Suprapubic skin (tissue), 4 donors: ENCODE results near the gene C1orf21. TPM values are rescaled to one million over a fixed set of nuclear protein-coding genes. Genes with fewer than 3 reads are reported as not detected.
A peak's percentile ranks its signal among the peaks of the same experiment; 100 is the strongest.

Source experiments
- DNase-seq, 2 donors: peaks; one replicate each; pipeline ENCODE4 v3.0.0-alpha.2; 2019; ENCODE audit warnings: low spot score in 2 of 2
- H3K27ac ChIP-seq: fragments of 200-600 bp; sonication (generic); one replicate; pipeline ENCODE4 v1.5.1; 2019
- H3K27me3 ChIP-seq: fragments of 200-600 bp; sonication (generic); one replicate; pipeline ENCODE4 v1.5.1; 2019
- H3K36me3 ChIP-seq: fragments of 200-600 bp; sonication (generic); one replicate; pipeline ENCODE4 v1.5.1; 2019
- H3K4me1 ChIP-seq: fragments of 200-600 bp; sonication (generic); one replicate; pipeline ENCODE4 v1.5.1; 2019
- H3K4me3 ChIP-seq: fragments of 200-600 bp; sonication (generic); one replicate; pipeline ENCODE4 v1.5.1; 2019; ENCODE audit warnings: mild to moderate bottlenecking
- H3K9me3 ChIP-seq: fragments of 200-600 bp; sonication (generic); one replicate; pipeline ENCODE4 v1.5.1; 2019
- CTCF ChIP-seq, 2 donors: fragments of 200-600 bp in 1 of 2; fragments of 450-650 bp in 1 of 2; sonication (generic) in 1 of 2; IDR thresholded peaks; one replicate each; pipeline ENCODE4 v1.5.1; 2016 to 2019; ENCODE audit warnings: antibody characterized with exemption in 2 of 2, mild to moderate bottlenecking in 1 of 2, moderate library complexity in 1 of 2
- EP300 ChIP-seq: sonication (generic); formaldehyde crosslinking; IDR thresholded peaks from one replicate; pipeline ENCODE4 v1.6.1; 2017; ENCODE audit warnings: antibody characterized with exemption
- POLR2A ChIP-seq, 2 donors: fragments of 450-650 bp; IDR thresholded peaks; one replicate each; pipeline ENCODE4 v1.6.1; 2017; ENCODE audit warnings: antibody characterized with exemption in 2 of 2, mild to moderate bottlenecking in 2 of 2, moderate library complexity in 2 of 2
- POLR2AphosphoS5 ChIP-seq, 3 donors: sonication (generic); formaldehyde crosslinking; IDR thresholded peaks; one replicate each; pipeline ENCODE4 v1.6.1; 2017; ENCODE audit warnings: antibody characterized with exemption in 3 of 3
- WGBS: methylation state at CpG from one replicate; pipeline ENCODE4 v1.1.5; 2018; 5-methylcytosine and 5-hydroxymethylcytosine counted together
- total RNA-seq, 4 donors: library from RNA; depleted of rRNA; stranded (reverse); fragments of >200 nt; gene quantifications; one replicate each; pipeline ENCODE4 v1.1.0, GENCODE V29; 2016

C1orf21 gene
- total RNA-seq, 4 donors from 2014 or later = 73.0 to 95.7 (median 79.2) TPM

- H3K27me3 ChIP-seq = no peaks in the 10 kb centered on the region
- TF ChIP-seq POLR2AphosphoS5 (IDR thresholded peaks at IDR 0.05) = no peak
- no peak for TF ChIP-seq EP300
- no peak for TF ChIP-seq CTCF (IDR thresholded peaks at IDR 0.05)
- no peak for TF ChIP-seq POLR2A (IDR thresholded peaks at IDR 0.05)
- WGBS = 89% methylated on average over 6 of the region's 6 CpGs
Measured at GRCh38 chr1:184598403-184599193, 211.8 kb downstream of the C1orf21 start.

GRCh38 chr1:184604152-184604900 lies 217.5 kb downstream of the C1orf21 start:
- no peak for DNase-seq
- H3K27me3 ChIP-seq = no peaks in the 10 kb centered on the region
- TF ChIP-seq POLR2A (IDR thresholded peaks at IDR 0.05) (no peak), CTCF (IDR thresholded peaks at IDR 0.05) (no peak), POLR2AphosphoS5 (IDR thresholded peaks at IDR 0.05) (no peak), EP300 (no peak)
- 83% methylated on average over 3 of the region's 3 CpGs for WGBS
- peaks cover 11% of the 10 kb centered on the region for H3K4me1 ChIP-seq
- no peak overlapping the region for H3K4me3 ChIP-seq
- H3K9me3 ChIP-seq = no peaks in the 10 kb centered on the region
- H3K36me3 ChIP-seq = peaks cover 5% of the 10 kb centered on the region
- no peak overlapping the region for H3K27ac ChIP-seq

More at GRCh38 chr1:184598403-184599193, 211.8 kb downstream of the C1orf21 start:
- H3K36me3 ChIP-seq = peaks cover 8% of the 10 kb centered on the region
- H3K27ac ChIP-seq = no peak overlapping the region
- no peak overlapping the region for H3K4me3 ChIP-seq
- DNase-seq = no peak
- H3K4me1 ChIP-seq = peaks cover 7% of the 10 kb centered on the region
- no peaks in the 10 kb centered on the region for H3K9me3 ChIP-seq

DNA sequence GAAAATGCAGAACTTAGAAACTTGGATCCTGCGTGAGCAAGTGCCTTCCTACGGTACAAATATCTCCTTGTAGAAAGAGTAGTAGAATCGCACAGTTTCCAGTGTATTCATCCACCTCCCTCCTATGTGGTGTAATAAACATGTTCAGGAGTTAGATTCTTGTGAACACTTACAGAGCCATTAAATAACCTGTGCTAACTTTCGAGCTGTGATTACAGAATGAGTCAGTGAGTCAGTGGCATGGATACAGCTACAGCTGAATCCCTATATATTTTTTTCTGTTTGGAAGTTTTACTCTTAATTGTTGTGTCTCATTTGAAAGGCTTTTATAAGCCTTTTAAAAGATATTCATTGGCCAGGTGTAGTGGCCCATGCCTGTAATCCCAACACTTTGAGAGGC lies 219.1 kb downstream of the C1orf21 start:
- peaks cover 12% of the 10 kb centered on the region for H3K4me1 ChIP-seq
- no peak overlapping the region for H3K4me3 ChIP-seq
- H3K27ac ChIP-seq = peak overlapping the region; percentile 1
- H3K9me3 ChIP-seq = no peaks in the 10 kb centered on the region
- 94% methylated on average over 4 of the region's 4 CpGs for WGBS
- H3K36me3 ChIP-seq = peaks cover 5% of the 10 kb centered on the region
- no peaks in the 10 kb centered on the region for H3K27me3 ChIP-seq
- no peak for TF ChIP-seq CTCF (IDR thresholded peaks at IDR 0.05)
- no peak for TF ChIP-seq POLR2AphosphoS5 (IDR thresholded peaks at IDR 0.05)
- no peak for TF ChIP-seq EP300
- TF ChIP-seq POLR2A (IDR thresholded peaks at IDR 0.05) = no peak
- DNase-seq = no peak

DNA sequence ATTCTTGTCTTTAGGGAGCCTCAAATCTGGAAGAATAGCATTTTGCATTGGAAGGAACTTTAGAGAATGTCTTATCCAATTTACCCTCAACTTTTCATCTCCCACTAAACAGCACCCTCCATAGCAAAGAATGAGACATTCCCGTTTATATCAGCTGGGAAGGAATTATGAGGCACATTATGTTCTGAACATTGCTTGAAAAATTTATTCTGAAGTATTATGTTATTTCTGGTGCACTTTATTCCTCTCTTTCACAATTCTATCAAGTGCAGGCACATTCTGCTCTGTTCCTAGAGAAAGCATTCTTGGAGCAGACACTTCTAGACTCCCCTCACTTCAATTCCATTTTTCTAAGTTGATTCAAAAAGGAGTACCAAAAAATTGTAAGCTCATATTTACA lies 220.0 kb downstream of the C1orf21 start:
- no peak overlapping the region for H3K27ac ChIP-seq
- WGBS = 88% methylated on average over 1 of the region's 1 CpG
- H3K4me1 ChIP-seq = peaks cover 20% of the 10 kb centered on the region
- TF ChIP-seq CTCF (IDR thresholded peaks at IDR 0.05) (no peak), EP300 (peak; percentile 85), POLR2AphosphoS5 (IDR thresholded peaks at IDR 0.05) (no peak)
- no peak for DNase-seq
- H3K4me3 ChIP-seq = no peak overlapping the region
- peaks cover 3% of the 10 kb centered on the region for H3K36me3 ChIP-seq
- H3K27me3 ChIP-seq = no peaks in the 10 kb centered on the region
- no peaks in the 10 kb centered on the region for H3K9me3 ChIP-seq

GRCh38 chr1:184608581-184608980 lies 221.8 kb downstream of the C1orf21 start:
- no peak for DNase-seq
- Histone ChIP-seq H3K27me3 (no peaks in the 10 kb centered on the region), H3K4me1 (peaks cover 23% of the 10 kb centered on the region), H3K27ac (no peak overlapping the region), H3K9me3 (no peaks in the 10 kb centered on the region), H3K36me3 (no peaks in the 10 kb centered on the region), H3K4me3 (no peak overlapping the region)
- WGBS = 81% methylated on average over 4 of the region's 4 CpGs
- TF ChIP-seq POLR2AphosphoS5 (IDR thresholded peaks at IDR 0.05) (no peak), EP300 (no peak), POLR2A (IDR thresholded peaks at IDR 0.05) (no peak), CTCF (IDR thresholded peaks at IDR 0.05) (no peak)
